HG03280 (cell line): ENCODE results near the gene LST1.
"Not testable (repeated sequence)": the region's sequence is repeated elsewhere in the genome, so short reads cannot be mapped to it uniquely, and the experiment has no call there.

ENCODE experiments used
- ATAC-seq: cut with Tn5 transposase; IDR thresholded peaks from one replicate; pipeline ENCODE4 v1.9.1; 2021; ENCODE audit warnings: mild to moderate bottlenecking, moderate library complexity; ENCODE audit not compliant: unreplicated experiment

LST1 gene

GRCh38 chr6:31580438-31580740, 5.7 kb upstream of the LST1 start:
- ATAC-seq, result no peak

GRCh38 chr6:31580807-31581433, 5.2 kb upstream of the LST1 start:
- ATAC-seq, result peak; percentile 66

GRCh38 chr6:31581434-31582229, 4.4 kb upstream of the LST1 start:
- no peak for ATAC-seq

- no peak for ATAC-seq
These were observed 3.8 kb upstream of the LST1 start, which contains the start of gene LTB for GRCh38 chr6:31582230-31582643. Gene LTB, minus strand, starts transcription at chr6:31582424. Its CDS starts 7 bp downstream, at chr6:31582417.

- no peak for ATAC-seq
These were observed 586 bp upstream of the LST1 start for GRCh38 chr6:31585491-31585890.

- ATAC-seq, result no peak
These were observed 663 bp downstream of the LST1 start for GRCh38 chr6:31586599-31587281.

GRCh38 chr6:31587791-31588777, 2.0 kb downstream of the LST1 start:
- no peak for ATAC-seq

GRCh38 chr6:31588871-31589650, 3.0 kb downstream of the LST1 start:
- ATAC-seq, result no peak

GRCh38 chr6:31590691-31591090, 4.6 kb downstream of the LST1 start:
- not testable (repeated sequence) for ATAC-seq

GRCh38 chr6:31592396-31592771, 6.3 kb downstream of the LST1 start:
- ATAC-seq, result no peak

- ATAC-seq, result no peak
These were observed 10.9 kb downstream of the LST1 start for GRCh38 chr6:31597006-31597405.

- no peak for ATAC-seq
These were observed 21.2 kb downstream of the LST1 start for GRCh38 chr6:31607317-31607716.

- ATAC-seq, result no peak
These were observed 23.7 kb downstream of the LST1 start for GRCh38 chr6:31609519-31610406.

GRCh38 chr6:31610968-31611367, 24.9 kb downstream of the LST1 start:
- no peak for ATAC-seq

- no peak for ATAC-seq
These were observed 28.1 kb downstream of the LST1 start for GRCh38 chr6:31614075-31614619.

GRCh38 chr6:31614684-31615578, 28.9 kb downstream of the LST1 start, which contains the start of gene AIF1:
Gene AIF1, plus strand, starts transcription at chr6:31615234. Its CDS starts 96 bp downstream, at chr6:31615330.
- ATAC-seq, result no peak

GRCh38 chr6:31615748-31616147, 29.7 kb downstream of the LST1 start:
- no peak for ATAC-seq

GRCh38 chr6:31617010-31617409, 30.9 kb downstream of the LST1 start:
- ATAC-seq, result no peak
